Tibial artery (tissue), 4 donors: ENCODE measurements around the gene ZNF766.
"Not testable (repeated sequence)": the region's sequence is repeated elsewhere in the genome, so short reads cannot be mapped to it uniquely, and the experiment has no call there.

Source experiments
- DNase-seq, 2 donors: peaks; one replicate each; pipeline ENCODE4 v3.0.0-alpha.2; 2019
- H3K27ac ChIP-seq, 2 donors: fragments of 200-600 bp; sonication (generic) in 1 of 2; 1 replicate in 1 of 2; 2 replicates in 1 of 2; pipeline ENCODE4 v1.5.1; 2018 to 2019; ENCODE audit warnings: mild to moderate bottlenecking in 1 of 2
- H3K27me3 ChIP-seq, 2 donors: fragments of 200-600 bp; sonication (generic) in 1 of 2; one replicate each; pipeline versions ENCODE4 v1.5.1 to v1.6.0; 2016 to 2019
- H3K36me3 ChIP-seq, 3 donors: fragments of 200-600 bp; sonication (generic) in 2 of 3; one replicate each; pipeline ENCODE4 v1.5.1; 2016 to 2019; ENCODE audit warnings: mild to moderate bottlenecking in 2 of 3
- H3K4me1 ChIP-seq, 4 donors: fragments of 200-600 bp; sonication (generic) in 2 of 4; 1 replicate in 3 of 4; 2 replicates in 1 of 4; pipeline ENCODE4 v1.5.1; 2016 to 2019
- H3K4me3 ChIP-seq, 2 donors: fragments of 200-600 bp; sonication (generic) in 1 of 2; 1 replicate in 1 of 2; 2 replicates in 1 of 2; pipeline ENCODE4 v1.5.1; 2018 to 2019; ENCODE audit warnings: mild to moderate bottlenecking in 2 of 2
- H3K9me3 ChIP-seq, 3 donors: fragments of 200-600 bp; sonication (generic) in 1 of 3; one replicate each; pipeline ENCODE4 v1.5.1; 2016 to 2019
- CTCF ChIP-seq, 2 experiments: fragments of 200-600 bp in 1 of 2; fragments of 450-650 bp in 1 of 2; IDR thresholded peaks; one replicate each; pipeline ENCODE4 v1.5.1; 2017 to 2019; ENCODE audit warnings: antibody characterized with exemption in 2 of 2, mild to moderate bottlenecking in 1 of 2, moderate library complexity in 1 of 2
- intact Hi-C: fragments of 100-400 bp; cut with DNase I; formaldehyde crosslinking; loops from one replicate; pipeline ENCODE4 v1.15.0; 2023; ENCODE audit warnings: low total_unique reads

ZNF766 gene

DNA sequence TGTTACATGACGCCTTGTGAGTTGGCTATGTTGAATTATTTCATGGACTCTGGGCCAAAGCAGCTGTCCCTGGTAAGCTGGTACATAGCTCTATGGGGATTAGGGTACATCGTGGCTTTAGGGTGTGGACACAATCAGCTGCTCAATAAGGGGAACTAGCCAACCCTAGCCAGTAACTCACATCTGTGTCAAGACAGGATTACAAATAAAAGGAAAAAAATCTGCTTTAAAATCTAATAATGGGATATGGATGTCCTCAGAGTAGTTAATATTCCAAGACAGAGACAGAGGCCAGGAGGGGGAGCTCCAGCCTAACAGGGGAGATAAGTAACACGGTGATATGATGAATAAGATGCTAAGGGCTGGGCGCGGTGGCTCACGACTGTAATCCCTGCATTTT, 21.1 kb upstream of the ZNF766 start:
- H3K4me1 ChIP-seq, result no peaks in the 10 kb centered on the region
- H3K4me3 ChIP-seq, result no peak overlapping the region
- H3K9me3 ChIP-seq, result no peaks in the 10 kb centered on the region
- peak in 1 of 2 donors; percentile 56 for DNase-seq
- H3K27ac ChIP-seq, result no peak overlapping the region
- peak; percentile 34 to 54 for TF ChIP-seq CTCF (IDR thresholded peaks at IDR 0.05)
- intact Hi-C loops, result no loop called here
- H3K27me3 ChIP-seq, result no peaks in the 10 kb centered on the region
- H3K36me3 ChIP-seq, result no peaks in the 10 kb centered on the region

GRCh38 chr19:52258426-52258825, 11.0 kb upstream of the ZNF766 start:
- Histone ChIP-seq H3K4me1 (no peaks in the 10 kb centered on the region), H3K27ac (no peak overlapping the region), H3K4me3 (no peak overlapping the region), H3K27me3 (no peaks in the 10 kb centered on the region), H3K9me3 (no peaks in the 10 kb centered on the region), H3K36me3 (no peaks in the 10 kb centered on the region)
- DNase-seq, result no peak
- intact Hi-C loops, result no loop called here
- no peak for TF ChIP-seq CTCF (IDR thresholded peaks at IDR 0.05)

DNA sequence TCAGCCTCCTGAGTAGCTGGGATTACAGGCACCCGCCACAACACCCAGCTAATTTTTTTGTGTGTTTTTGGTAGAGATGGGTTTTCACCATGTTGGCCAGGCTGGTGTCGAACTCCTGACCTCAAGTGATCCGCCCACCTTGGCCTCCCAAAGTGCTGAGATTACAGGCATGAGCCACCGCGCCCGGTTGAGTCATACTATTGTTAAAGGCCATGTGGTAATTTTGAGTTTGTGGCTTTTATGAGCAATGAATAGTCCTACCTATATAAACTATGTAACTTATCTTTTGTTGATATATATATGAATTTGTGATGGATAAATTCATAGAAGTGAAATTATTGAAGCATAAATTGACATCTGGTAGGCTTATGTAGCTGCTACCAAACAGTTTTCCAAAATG, 3.8 kb upstream of the ZNF766 start:
- DNase-seq, H3K4me3 ChIP-seq, H3K27ac ChIP-seq, H3K27me3 ChIP-seq, H3K36me3 ChIP-seq, intact Hi-C loops, H3K4me1 ChIP-seq, H3K9me3 ChIP-seq: not testable (repeated sequence)

- Histone ChIP-seq H3K27me3 (no peaks in the 10 kb centered on the region), H3K9me3 (no peaks in the 10 kb centered on the region), H3K4me3 (peak overlapping the region; percentile 93 to 96), H3K4me1 (peaks cover 0 to 28% (median 19%) of the 10 kb centered on the region in 4 donors), H3K27ac (peak overlapping the region; percentile 99), H3K36me3 (peaks cover 0 to 8% (median 7%) of the 10 kb centered on the region in 3 donors)
- DNase-seq, result no peak
- intact Hi-C loops, result loop anchor here (10.0 kb wide), 1 partner anchor 354 kb away; no protein-coding TSS in a partner anchor
- TF ChIP-seq CTCF (IDR thresholded peaks at IDR 0.05), result no peak
Measured at GRCh38 chr19:52270266-52270885, 989 bp downstream of the ZNF766 start.

- Histone ChIP-seq H3K36me3 (peaks cover 0 to 16% (median 14%) of the 10 kb centered on the region in 3 donors), H3K27ac (no peak overlapping the region), H3K9me3 (no peaks in the 10 kb centered on the region), H3K4me3 (no peak overlapping the region), H3K27me3 (no peaks in the 10 kb centered on the region), H3K4me1 (peaks cover 0 to 28% (median 19%) of the 10 kb centered on the region in 4 donors)
- no peak for TF ChIP-seq CTCF (IDR thresholded peaks at IDR 0.05)
- intact Hi-C loops, result loop anchor here (10.0 kb wide), 1 partner anchor 352 kb away; no protein-coding TSS in a partner anchor
- DNase-seq, result no peak
Measured at GRCh38 chr19:52273301-52273700, 3.9 kb downstream of the ZNF766 start.

DNA sequence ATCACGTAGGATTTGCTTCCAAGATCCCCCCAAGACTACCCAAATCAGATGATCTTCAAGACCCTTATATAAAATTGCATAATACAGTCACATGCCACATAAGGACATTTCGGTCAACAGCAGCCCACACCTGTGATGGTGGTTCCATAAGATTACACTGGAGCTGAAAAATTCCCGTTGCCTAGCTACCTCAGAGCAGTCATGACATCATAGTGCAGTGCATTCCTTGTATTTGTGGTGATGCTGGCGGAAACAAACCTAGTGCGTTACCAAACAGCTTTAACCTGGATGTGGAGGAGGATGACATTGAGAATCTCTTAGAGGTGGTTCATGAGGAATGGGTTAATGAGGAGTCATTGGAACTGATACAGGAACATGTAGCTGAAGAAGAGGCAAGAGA, 4.8 kb downstream of the ZNF766 start:
- no peak for TF ChIP-seq CTCF (IDR thresholded peaks at IDR 0.05)
- DNase-seq, result no peak
- no peak overlapping the region for H3K4me3 ChIP-seq
- peaks cover 0 to 22% (median 21%) of the 10 kb centered on the region in 3 donors for H3K36me3 ChIP-seq
- peaks cover 0 to 5% (median 0%) of the 10 kb centered on the region in 3 donors for H3K9me3 ChIP-seq
- peaks cover 0 to 23% (median 16%) of the 10 kb centered on the region in 4 donors for H3K4me1 ChIP-seq
- intact Hi-C loops, result loop anchor here (10.0 kb wide), 1 partner anchor 351 kb away; no protein-coding TSS in a partner anchor
- no peaks in the 10 kb centered on the region for H3K27me3 ChIP-seq
- H3K27ac ChIP-seq, result no peak overlapping the region
